ENCODE measurements around the gene RBM28. TPM values are rescaled to one million over a fixed set of nuclear protein-coding genes. Genes with fewer than 3 reads are reported as not detected.

RBM28 gene
- total RNA-seq, 1 donor from 2014 or later: 22.1 TPM

DNA sequence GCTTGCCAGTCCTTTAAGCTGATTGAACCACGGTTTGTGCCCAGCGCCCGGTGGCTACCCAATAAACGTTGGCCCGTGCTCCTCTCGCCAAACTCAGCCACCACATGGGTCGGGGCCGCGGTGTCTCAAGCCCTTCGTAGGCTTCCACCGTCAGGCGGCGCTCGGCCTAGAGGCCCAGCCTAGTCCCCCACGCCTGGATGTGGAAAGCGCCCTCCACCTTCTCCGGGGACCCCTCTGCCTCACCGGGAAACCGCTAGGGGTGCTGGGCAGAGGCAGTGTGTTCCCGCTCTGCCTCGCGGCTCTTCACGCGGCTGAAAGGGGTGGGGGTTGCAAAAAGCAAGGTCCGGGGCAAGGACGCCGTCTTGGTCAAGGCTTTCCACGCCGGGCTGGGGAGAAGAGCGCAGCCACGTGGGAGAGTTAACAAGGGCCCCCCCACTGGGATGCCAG, 72.9 kb downstream of the RBM28 start:
- H3K4me3 ChIP-seq (ENCODE audit: low read depth, low read length): no peak overlapping the region
- TF ChIP-seq, protein P1, sequence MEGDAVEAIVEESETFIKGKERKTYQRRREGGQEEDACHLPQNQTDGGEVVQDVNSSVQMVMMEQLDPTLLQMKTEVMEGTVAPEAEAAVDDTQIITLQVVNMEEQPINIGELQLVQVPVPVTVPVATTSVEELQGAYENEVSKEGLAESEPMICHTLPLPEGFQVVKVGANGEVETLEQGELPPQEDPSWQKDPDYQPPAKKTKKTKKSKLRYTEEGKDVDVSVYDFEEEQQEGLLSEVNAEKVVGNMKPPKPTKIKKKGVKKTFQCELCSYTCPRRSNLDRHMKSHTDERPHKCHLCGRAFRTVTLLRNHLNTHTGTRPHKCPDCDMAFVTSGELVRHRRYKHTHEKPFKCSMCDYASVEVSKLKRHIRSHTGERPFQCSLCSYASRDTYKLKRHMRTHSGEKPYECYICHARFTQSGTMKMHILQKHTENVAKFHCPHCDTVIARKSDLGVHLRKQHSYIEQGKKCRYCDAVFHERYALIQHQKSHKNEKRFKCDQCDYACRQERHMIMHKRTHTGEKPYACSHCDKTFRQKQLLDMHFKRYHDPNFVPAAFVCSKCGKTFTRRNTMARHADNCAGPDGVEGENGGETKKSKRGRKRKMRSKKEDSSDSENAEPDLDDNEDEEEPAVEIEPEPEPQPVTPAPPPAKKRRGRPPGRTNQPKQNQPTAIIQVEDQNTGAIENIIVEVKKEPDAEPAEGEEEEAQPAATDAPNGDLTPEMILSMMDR (conservative IDR thresholded peaks at IDR 0.05; ENCODE audit: low read depth, low read length): peak; percentile 27
- no peak for DNase-seq (ENCODE audit: low read depth)

DNA sequence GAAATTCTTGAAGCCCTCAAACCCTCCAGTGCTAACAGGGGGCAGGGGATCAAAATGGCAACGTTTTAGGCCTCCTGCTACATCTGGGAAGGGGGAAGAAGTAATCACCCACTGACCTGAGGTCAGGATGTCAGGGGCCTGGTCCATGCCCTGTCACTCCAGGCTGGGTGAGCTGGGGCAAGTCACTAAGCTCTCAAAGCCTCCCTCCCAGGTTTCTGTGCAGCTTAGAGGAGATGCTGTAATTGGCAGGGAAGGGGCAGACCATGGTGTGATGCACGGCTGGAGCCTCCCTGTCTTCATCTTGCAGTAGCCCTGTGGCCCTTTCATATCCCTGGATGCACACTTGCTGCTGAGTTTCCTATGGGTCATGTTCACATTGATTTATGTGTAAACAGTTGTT, 75.5 kb downstream of the RBM28 start:
- no peak overlapping the region for H3K4me3 ChIP-seq (ENCODE audit: low read depth, low read length)
- TF ChIP-seq, protein P1 (conservative IDR thresholded peaks at IDR 0.05; ENCODE audit: low read depth, low read length): no peak
- no peak for DNase-seq (ENCODE audit: low read depth)

DNA sequence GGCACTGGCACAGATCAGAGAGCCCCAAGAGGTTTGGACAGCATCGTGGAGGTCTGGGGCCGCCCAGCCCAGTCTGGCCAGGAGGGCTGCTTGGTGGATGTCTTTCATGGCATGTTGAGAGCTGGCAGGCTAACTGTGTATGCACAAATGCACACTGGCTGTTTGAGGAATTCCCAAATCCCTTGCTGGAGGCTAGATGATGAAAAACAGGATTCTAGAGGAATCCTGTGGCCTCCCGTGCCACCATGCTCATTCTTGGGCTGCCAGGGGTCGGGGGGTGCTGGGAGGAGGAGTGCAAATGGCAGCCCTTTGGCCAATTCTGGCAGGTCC, 76.1 kb downstream of the RBM28 start:
- H3K4me3 ChIP-seq (ENCODE audit: low read depth, low read length): no peak overlapping the region
- TF ChIP-seq, protein P1 (conservative IDR thresholded peaks at IDR 0.05; ENCODE audit: low read depth, low read length): no peak
- no peak for DNase-seq (ENCODE audit: low read depth)

DNA sequence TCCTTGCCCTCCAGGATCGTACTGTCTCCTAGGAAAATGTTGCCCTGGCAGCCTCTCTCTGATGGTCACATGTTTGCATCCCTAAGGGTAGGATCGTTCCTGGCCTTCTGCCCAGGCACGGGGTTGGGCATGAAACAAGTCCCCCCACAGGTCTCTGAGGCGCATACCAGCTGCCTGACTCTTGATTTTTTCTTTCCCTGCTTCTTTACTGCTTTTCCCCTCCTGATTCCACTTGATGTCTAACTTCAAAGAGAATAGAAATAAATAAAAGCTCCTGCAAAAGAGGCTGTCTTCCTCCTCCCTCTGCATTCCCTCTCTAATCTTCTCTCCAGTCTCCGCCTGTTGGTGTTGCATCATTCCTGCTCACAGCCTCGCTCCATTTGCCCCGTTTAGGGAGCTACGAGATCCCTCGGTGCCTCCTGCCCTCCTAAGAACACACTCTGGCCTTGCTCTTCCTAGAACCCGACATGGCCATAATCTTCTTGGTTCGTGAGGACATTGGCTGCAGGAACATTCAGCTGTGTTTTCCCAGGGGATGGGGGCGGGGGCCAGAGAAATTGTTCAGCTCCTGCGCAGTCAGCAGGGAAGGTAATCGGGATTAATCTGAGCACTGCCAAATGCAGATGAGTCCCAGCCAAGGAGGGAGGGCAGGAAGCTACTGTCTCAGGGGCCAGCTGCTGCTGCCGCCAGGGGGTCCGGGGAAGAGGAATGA, 76.7 kb downstream of the RBM28 start:
- TF ChIP-seq, protein P1 (conservative IDR thresholded peaks at IDR 0.05; ENCODE audit: low read depth, low read length): no peak
- peak; percentile 20 for DNase-seq (ENCODE audit: low read depth)
- H3K4me3 ChIP-seq (ENCODE audit: low read depth, low read length): no peak overlapping the region

DNA sequence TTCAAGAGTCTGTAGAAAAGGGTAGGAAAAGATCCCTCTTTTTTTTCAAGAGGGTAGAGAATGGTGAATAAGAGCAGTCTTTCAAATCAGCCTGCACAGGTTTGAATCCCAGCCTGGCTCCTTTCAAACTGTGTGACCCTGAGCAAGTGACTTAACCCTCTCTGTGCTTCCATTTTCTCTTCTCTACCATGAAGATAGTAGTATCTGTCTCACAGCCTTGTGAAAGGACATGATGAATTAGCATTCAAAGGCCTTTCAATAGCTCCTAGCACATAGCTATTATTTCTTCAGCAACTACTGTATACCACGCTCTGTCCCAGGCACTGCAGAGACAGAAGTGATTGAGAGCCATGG, 77.2 kb downstream of the RBM28 start:
- TF ChIP-seq, protein P1 (conservative IDR thresholded peaks at IDR 0.05; ENCODE audit: low read depth, low read length): no peak
- no peak for DNase-seq (ENCODE audit: low read depth)
- H3K4me3 ChIP-seq (ENCODE audit: low read depth, low read length): no peak overlapping the region

DNA sequence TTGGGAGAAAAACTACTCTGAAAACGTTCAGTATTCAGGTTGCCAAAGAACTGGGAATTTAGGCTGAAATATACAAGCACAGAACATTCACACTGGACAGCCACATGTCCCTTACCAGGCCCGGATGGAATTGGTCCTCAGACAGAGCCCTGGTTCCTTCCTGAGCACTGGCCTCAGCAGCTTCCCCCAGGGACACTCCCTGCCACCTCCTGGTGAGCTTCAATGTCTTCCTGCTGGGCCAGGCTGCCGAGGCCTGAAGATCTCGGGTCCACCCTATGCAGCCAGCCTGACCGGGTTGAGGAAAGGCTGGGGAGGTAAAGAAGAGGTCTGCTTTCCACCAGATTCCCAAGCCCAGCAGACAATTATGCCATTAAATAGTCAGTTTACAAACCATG, 77.8 kb downstream of the RBM28 start:
- TF ChIP-seq, protein P1 (conservative IDR thresholded peaks at IDR 0.05; ENCODE audit: low read depth, low read length): no peak
- DNase-seq (ENCODE audit: low read depth): no peak
- H3K4me3 ChIP-seq (ENCODE audit: low read depth, low read length): no peak overlapping the region

All from epithelial cell of proximal tubule (primary cell).